GM21717 (cell line): ENCODE measurements around the gene CD86.

Experiments used
- ATAC-seq: cut with Tn5 transposase; IDR thresholded peaks from one replicate; pipeline ENCODE4 v1.9.1; 2021; ENCODE audit warnings: mild to moderate bottlenecking, moderate library complexity; ENCODE audit not compliant: unreplicated experiment

CD86 gene

DNA sequence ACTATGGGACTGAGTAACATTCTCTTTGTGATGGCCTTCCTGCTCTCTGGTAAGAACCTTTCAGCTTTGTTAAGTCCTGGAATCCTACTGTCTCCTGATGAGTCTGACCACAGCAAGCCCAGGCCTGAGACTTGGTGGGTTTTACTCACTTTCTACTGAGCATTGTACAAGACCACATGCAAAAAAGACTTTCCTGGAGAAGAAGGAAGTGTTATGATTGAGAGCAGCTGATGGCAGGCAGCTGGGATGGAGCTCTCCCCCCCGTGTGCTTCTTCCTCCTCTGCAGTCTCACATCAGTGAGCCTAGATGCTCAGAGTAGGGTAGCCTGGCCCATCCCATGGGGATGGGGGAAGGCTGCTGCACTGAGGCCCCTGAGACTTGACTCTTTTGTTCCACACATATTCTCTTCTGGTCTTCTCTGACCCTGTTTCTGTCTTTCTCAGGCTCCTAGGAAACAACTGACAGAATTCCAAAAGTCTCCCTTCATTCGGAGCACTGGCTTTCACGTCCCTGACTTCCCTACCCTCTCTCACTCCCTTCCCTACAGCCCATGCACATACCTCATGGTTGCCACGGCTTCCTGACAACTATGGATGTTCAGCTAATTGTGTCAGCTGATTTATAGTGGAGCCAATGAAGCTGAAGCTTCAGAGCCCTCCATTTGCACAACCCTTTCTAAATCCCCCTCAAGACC is 36.6 kb downstream of the CD86 start:
- peak; percentile 57 for ATAC-seq

GRCh38 chr3:122092460-122093165 is 37.5 kb downstream of the CD86 start:
- ATAC-seq: no peak

DNA sequence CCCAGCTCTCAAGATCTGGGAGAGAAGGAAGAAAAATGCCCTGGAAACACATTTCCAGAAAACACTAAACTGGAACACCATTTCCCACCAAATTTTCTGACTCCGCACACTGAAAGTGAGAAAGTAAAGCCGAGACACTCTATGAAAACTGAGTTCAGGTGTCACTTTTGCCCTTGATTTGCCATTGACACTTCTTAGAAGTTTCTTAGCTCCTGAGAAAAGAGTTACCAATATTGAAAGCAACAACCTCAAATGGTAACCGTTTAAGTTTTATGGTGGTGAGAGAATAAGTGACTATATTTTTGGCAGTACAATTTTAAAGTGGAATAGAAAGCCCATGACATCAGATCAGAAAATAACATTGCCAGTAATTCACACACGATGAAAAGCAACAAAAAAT is 39.0 kb downstream of the CD86 start:
- ATAC-seq: no peak

GRCh38 chr3:122094693-122095092 is 39.5 kb downstream of the CD86 start:
- no peak for ATAC-seq

DNA sequence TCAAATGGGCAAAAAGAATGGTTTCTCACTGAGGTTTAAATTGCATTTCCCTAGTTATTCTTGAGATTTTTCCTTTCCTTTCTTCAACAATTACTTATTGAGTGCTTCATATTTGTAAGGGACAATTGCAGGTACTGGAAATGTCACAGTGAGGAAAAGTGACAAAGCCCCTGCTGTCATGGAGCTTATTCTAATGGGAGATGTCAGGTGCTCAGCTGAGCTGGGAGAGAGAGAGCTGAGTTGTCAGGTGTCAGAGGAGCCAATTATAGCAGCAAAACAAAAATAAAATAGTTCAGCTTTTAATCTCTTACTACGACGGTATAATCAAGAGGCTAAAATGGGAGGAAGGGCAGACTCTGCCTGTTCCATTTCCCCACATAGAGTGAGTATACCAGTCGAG is 42.0 kb downstream of the CD86 start:
- ATAC-seq: no peak

- no peak for ATAC-seq
Observed at GRCh38 chr3:122098611-122099010, 43.4 kb downstream of the CD86 start.

DNA sequence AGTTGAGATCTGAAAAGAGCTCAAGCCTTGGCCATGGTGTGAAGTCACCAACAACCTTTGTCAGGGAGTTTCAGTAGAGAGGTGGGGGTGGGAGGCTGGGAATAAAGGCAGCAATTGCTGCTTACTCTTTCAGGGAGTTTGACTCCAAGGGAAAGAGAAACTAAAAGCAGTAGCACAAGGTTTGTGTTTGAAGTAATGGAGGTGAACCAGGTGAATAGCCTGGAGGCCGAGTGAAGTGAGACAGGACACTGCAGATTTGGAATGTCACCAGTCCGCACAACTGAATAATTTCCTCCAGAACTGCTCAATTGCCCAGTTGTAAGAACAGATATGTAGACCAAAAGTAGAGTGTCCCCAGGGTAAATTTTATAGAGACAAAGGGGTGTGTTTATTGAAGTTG is 44.1 kb downstream of the CD86 start:
- ATAC-seq: no peak

DNA sequence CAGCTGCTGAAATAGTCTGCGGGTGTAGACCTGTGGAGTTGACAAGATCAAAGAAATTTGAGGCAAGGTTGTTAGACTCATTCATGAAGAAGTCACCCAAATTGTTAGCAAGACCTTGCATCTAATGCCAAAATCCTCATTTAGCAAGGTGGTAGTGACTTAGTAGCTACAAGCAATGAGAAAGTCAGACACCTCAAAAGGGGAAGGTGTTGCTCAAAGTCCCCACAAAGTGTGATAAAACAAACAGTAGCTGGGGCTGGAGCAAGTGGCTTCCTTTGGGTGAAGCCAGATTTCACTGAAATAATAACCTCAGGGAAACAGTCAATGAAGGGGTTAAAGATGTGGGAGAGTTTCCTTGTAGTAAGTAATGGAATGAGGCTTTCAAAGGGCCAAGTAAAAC is 44.9 kb downstream of the CD86 start:
- no peak for ATAC-seq

- peak; percentile 49 for ATAC-seq
Observed at GRCh38 chr3:122100591-122101463, 45.7 kb downstream of the CD86 start.

DNA sequence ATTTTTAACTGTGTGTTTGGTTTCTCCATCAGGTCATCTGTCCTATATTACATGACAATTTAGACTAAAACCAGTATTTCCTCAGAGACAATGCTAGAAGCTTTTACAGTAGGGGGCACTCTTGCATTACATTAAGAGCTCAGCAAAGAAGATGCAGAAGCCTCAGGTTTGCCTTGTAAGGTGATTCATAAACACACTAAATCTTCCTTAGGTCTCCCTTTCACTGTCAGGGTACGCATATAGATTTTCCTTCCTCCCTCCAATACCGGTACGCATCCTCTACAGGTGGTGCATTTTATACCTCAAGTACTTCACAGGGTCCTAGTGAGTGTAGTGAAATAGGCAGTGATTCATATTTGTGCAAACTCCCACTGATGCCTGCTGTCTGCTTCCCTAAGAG is 46.5 kb downstream of the CD86 start:
- ATAC-seq: peak; percentile 33

- ATAC-seq: peak; percentile 40
Observed at GRCh38 chr3:122102191-122102935, 47.2 kb downstream of the CD86 start.

- ATAC-seq: no peak
Observed at GRCh38 chr3:122103821-122104514, 48.8 kb downstream of the CD86 start.

- ATAC-seq: no peak
Observed at GRCh38 chr3:122104515-122105194, 49.5 kb downstream of the CD86 start.

DNA sequence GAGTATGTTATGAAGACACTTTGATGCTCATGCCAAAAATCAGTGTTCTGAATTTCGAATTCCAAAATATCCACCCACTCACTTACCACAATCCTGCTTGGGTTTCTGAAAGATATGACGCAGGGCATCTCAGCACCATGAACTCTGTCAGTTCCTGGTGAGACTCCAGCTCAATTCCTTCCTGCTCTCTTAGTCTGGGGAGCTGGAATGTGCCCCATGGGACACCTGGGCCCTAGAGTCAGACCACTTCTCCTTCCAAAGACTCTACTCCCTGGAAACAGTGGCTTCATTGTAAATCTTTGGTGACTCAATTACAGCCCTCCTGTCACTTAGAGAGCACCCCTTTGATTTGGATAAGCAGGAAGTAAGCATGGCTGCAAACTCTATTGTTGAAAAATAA is 50.5 kb downstream of the CD86 start:
- no peak for ATAC-seq

- ATAC-seq: no peak
Observed at GRCh38 chr3:122107171-122107570, 52.0 kb downstream of the CD86 start.

GRCh38 chr3:122111974-122112373 is 56.8 kb downstream of the CD86 start:
- ATAC-seq: no peak

DNA sequence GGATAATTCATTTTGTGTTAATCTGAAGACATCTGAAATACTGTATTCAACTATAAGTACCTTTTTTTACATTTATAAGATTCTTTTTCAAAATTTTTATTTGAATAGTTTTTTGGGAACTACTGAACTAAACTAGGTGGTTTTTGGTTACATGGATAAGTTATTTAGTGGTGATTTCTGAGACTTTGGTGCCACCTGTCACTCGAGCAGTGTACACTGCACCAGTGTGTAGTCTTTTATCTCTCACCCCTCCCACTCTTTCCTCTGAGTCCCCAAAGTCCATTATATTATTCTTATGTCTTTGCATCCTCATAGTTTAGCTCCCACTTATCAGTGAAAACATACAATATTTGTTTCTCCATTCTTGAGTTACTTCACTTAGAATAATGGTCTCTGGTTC is 57.6 kb downstream of the CD86 start:
- ATAC-seq: no peak

GRCh38 chr3:122123850-122124249 is 68.7 kb downstream of the CD86 start:
- ATAC-seq: no peak

- no peak for ATAC-seq
Observed at GRCh38 chr3:122132949-122133540, 77.9 kb downstream of the CD86 start.
